NCI-H146 (cell line): ENCODE data around the gene ING4.
"Not testable (repeated sequence)": the region's sequence is repeated elsewhere in the genome, so short reads cannot be mapped to it uniquely, and the experiment has no call there.

ENCODE experiments used
- DNase-seq: peaks from one replicate; lab custom pipeline; 2025; lab: John Stamatoyannopoulos, UW

The ING4 gene

DNA sequence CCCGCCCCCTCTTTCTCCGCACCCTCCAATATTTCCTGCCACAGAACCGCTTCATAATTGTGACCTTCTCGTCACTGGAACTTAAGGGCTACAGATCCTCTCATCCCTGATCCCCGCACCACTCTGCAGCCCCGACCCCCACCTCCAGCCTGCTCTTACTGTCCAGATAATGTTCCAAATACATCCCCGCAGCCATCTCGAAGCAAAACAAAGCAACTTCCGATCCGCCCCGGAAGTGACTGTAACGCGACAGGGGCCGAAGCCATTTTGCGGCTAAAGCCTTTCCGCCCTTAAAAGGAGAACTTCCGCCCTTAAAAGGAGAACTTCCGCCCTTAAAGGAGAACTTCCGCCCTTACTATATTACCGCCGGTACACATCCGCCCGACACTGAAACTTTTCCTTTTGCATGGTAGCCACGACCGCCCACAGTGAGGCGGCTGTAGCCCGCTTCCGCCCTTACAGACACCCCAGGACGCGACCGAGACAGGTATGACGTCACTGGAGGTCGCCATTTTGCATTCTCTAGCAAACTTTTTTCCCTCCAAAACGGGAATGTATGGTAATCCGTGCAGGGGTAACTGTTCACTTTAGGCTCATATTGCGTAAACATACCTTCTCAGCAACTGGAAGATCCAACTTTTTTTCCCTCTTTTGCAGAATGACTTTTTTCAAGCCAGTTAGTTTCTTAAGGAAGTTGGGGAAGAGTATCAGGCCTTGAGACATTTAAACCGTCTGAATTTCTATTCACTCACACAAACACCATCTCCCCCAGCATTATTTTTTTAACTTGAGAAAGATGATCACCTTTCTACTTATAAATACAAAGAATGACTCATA lies at the start of gene ING4:
Gene ING4 (minus strand): TSS at position 214 of the 837 bp plus-strand sequence. CDS start 18 bp downstream, at position 196.
- DNase-seq: peak; percentile 100

DNA sequence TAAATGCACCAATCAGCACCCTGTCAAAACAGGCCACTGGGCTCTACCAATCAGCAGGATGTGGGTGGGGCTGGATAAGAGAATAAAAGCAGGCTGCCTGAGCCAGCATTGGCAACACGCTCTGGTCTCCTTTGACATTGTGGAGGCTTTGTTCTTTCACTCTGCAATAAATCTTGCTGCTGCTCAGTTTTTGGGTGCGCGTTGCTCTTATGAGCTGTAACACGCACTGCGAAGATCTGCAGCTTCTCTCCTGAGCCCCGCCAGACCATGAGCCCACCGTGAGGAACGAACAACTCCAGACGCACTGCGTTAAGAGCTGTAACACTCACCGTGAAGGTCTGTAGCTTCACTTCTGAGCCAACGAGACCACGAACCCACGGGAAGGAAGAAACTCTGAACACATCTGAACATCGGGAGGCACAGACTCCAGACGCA lies 46.1 kb upstream of the ING4 start:
- peak; percentile 18 for DNase-seq

DNA sequence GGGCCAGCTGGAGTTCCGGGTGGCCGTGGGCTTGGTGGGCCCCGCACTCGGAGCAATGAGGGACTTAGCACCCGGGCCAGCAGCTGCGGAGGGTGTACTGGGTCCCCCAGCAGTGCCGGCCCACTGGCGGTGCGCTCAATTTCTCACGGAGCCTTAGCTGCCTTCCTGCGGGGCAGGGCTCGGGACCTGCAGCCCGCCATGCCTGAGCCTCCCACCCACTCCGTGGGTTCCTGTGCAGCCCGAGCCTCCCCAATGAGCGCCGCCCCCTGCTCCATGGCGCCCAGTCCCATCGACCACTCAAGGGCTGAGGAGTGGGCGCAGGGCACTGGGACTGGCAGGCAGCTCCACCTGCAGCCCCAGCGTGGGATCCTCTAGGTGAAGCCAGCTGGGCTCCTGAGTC lies 45.4 kb upstream of the ING4 start:
- not testable (repeated sequence) for DNase-seq

DNA sequence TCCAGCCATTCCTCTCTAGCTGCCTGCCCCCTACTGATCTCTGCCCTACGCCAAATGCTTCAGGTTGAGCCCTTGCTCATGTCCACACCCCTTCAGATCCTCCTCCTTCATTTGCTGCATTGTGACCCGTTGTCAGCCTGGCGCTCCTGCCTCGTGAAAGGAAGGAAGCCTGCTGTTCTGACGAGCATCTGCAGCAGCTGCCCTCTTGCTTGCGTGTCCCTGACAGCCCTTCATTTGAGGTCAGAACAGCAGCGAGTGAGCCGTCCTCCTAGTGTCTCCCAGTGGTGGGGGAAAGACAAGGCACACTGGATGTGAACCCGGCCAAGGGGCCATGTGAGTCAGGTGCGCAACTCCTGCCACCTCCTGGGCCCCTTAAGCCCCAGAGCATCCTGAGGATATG lies 40.7 kb upstream of the ING4 start:
- peak; percentile 92 for DNase-seq

DNA sequence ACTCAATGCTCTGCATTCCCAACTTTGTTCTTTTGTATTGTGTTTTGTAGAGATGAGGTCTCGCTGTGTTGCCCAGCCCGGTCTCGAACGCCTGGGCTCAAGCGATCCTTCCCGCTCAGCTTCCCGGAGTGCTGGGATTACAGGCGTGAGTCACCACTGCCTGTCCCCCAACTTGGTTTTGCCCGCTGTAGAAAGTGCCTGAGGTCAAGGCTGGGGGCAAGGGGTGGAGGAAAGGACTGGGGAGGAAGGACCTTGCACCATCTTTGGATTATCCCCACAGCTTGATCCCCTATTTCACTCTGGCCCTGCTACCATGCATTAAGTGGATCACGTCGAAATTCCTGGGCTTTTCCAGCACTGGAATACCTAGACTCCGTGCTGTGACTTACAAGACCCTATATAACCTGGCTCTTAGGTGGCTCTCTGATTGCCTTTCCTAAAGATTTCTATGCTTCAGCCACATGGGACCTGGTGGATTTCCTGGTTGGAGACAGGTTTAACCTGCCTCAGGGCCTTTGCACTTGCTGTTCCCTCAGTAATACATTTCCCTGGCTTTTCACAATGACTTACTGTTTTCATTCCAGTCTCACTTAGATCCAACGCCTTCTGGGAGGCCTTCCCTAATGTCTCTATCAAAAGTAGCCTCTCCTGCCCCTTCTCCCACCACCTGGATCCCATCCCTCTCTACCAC lies 38.3 kb upstream of the ING4 start:
- no peak for DNase-seq

DNA sequence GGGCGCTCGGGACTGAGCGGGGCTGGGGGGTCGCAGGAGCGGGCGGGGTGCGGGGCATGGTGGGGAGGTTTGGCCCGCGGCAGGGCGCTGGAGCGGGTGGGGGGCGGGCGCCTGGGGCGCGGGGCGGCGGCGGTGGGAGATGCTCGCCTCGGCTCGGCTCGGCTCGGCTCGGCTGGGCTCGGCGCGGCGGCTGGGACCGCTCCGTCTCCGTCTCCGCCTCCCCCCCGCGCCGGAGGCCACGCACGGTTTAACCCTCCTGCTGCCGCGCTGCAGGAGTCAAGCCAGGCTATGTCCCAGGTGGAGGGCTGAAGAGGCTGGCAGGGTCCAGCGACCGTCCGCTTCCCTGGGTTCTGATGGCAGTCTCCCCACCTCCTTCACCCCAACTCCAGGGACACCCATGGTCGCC lies 37.7 kb upstream of the ING4 start, which contains the start of gene PIANP:
Gene PIANP (minus strand): TSS at position 170 of the 406 bp plus-strand sequence. CDS start 2,754 bp downstream, outside the sequence.
- DNase-seq: peak; percentile 79

DNA sequence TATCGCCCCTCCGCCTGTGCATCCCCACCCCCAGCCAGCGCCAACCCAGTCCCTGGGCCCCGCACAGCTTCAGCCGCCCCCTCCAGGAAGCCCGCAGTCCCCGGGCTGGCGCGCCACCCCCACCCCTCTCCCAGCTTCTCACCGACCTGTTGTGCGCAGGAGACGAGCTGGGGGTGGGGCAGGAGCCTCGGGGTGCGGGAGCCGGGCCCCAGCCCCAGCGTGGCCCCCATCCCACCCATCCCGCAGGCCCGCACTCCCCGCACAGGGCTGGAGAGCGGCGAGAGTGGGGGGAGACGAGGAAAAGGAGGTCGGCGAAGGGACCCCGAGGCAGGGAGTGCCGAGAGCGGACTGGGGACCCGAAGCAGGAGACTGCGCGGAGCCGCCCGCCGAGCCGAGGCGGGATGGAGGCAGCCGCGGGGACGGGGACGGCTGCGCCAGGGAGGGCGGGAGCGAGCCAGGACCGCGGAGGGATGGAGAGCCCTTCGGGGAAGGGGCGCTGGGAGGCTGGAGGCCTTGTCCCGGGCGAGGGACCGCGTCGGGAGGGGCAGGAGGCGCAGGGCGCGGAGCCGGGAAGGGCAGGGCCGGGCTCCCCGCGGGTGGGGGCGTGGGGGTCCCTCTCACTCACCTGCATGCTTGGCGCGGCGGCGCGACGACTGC lies 37.2 kb upstream of the ING4 start:
- peak; percentile 64 for DNase-seq

DNA sequence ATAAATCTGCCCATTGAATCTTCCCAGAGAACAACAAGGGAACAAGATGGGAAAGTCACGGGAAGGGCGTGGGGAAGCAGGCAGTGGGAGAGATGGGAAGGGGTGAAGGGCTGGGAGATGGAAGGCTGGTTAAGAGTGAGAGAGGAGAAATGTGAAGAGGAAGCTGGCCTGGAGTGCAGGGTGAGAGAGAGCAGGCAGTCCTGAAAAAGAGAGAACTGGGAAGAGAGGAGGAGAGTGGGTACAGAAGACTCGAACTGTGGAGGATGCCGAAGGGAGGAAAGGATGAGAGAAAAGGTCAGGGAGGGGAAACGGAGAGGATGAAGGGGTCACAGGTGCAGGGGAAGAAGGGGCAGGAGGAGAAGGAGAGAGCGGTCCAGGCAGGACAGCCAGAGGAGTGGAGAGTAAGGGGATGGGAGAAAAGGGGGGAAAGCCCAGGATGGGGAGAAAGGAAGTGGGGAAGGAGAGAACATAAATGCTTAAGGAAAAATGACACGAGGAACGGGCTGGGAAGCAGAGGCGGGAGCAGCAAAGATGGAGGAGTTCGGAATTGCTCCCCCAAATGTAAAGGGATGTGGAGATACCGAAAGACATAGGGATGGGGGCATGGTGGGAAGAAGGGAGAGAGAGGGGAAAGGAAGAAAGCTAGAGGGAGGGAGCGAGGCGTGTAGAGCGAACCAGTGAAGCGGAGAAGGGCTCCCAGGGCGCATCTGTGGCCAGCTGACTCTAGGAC lies 36.5 kb upstream of the ING4 start:
- no peak for DNase-seq

DNA sequence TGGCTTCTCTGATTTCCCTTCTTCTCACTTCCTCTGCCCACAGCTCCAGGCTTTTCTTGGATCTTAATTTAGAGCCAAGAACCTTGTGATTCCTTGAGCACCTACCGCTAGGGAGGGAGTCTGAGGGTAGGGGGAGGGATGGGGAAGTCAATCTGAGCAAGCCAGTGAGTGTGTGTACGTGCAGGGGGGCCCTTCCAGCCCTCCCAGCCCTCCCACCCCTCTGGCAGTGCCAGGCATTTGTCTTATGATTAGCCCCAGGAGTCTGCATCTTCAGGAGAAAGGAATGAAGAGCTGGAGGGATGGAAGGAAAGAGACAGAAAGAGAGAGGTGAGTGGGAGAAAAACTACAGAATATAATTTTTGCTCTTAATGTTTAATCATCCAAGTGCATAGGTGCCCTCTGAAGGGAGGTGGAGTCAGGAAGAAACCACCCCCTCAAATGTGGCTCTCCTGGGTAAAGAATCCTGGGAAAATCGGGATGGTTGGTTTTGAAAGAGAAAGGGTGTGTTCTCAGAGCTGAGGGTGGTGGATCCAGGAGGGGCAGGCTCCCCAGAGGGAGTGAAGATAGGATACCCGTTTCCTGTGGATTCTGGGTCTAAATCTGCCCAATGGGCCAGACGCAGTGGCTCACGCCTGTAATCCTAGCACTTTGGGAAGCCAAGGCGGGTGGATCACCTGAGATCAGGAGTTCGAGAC lies 35.6 kb upstream of the ING4 start:
- no peak for DNase-seq

DNA sequence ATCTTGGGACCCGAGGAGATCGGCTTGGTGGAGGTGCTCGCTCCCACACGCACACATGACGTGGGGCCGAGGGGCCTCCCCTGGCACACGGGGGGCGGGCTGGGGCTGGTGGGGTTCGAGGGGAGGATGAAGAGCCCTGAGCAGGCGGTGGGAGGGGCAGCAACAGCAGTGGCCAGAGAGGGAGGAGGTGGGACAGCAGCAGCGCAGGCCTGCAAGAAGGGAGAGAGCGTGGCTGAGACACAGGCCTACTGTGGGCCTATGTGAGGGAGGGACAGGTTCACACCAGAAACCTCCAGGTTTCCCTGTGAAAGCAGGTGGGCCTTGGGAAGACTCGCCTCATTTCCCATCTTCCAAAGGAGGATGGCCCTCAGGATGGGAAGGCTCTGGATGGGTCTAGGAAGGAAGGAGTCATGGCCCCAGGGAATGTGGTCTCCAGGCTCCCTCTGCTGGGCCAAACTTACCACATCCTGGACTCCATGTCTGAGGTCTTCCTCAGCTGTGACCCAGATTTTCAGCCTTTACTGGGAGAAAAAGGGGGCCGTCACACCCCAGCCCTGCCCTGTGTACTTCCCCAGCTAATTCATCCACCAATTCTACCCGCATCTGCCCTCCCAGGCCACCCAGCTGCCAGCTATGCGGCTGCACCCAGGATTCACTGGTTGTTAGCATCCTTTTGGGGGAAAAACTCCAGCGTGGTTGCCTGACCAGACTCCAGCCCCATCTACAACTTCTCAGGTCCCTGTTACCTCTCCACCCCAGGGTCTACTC lies 34.8 kb upstream of the ING4 start:
- peak; percentile 50 for DNase-seq

DNA sequence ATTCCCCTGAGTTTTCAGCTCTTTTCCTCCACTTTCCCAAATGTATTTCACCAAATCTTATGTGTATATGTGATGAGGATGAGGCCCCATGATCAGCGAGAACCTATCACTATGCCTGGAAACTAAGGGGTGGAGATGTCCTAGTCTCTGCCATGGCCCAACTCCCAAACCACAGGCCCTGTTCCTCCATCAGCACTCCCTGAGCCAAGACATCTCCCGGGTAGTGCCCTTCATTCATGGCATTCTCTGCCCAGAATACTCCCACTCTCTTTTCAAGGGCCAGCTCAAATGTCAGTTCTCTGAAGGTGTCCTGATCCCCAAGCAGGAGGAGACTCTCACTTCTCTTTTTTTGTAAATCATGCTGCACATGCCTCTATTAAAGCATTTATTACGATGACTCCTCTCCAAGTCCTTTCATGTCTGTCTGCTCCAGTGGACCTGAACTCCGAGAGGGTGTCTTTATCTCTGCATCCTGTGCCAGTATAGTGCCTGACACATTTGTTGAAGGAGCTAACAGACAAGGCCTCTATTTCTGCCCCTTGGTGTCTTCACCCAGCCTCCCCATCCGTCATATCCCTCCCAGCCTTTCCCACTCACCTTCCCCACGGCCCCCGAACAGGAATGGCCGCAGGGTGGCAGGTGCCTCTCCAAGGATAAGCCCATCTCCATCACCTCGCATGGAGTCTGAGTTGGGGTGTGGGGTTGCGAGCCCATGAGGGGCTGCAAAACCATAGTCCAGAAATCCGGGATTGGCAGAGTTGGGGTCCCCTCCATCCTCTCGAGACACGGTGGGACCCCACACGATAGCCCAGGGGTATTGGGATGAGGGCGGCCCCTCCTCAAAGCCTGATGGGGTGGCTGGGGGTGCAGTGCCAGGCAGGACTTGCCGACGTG lies 34.0 kb upstream of the ING4 start:
- no peak for DNase-seq

DNA sequence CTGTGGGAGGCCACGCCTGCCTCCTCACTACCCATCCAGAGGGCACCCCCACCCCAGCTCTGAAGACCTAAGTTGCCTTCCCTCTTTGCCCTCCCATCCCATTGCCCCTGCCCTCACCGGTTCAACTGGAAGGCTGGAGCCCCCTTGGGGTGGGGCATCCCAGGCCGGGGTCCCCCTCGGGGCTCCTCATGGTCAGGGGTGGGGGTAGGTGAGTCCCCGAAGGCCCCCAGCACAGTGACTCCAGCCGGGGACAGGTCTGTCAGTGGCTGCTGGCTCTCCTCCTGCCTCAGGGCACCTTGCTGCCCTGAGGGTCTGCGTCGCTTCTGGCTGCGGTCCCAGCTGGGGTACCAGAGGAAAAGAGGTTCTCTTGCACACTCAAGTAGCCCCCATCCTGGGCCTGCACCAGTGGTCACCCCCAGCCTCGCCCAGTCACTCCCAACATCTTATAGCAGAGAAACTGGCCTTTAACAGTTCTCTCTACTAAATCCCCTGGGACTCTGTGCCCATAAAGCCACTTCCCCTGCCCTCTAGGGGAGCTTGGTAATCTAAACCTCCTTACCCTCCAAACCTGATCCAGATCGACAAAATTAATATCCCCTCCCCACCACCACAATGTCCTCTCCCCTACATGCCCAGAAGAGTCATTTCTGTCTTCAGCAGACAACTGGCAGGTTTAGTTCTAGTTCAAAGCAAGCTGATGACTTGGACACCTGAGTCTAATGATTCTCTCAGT lies 32.6 kb upstream of the ING4 start:
- DNase-seq: no peak

DNA sequence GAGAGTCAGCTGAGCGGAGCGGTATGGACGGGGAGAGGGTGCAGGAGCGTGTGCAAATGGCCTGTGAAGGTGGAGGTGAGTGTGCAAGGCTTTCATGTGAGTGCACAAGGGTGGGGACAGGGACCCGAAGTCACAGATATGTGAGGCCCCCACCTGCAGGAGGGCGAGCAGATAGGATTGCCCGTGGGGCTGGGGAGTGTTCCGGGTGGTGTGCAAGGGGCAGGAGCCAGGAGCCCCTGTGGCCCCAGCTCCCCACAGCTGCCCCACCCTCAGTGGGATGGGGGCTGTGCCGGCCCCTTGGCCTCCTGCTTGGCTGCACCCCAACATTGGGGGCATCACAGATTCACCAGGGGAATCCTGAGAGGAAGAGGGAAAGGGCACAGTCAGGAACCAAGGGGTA lies 31.8 kb upstream of the ING4 start:
- no peak for DNase-seq

DNA sequence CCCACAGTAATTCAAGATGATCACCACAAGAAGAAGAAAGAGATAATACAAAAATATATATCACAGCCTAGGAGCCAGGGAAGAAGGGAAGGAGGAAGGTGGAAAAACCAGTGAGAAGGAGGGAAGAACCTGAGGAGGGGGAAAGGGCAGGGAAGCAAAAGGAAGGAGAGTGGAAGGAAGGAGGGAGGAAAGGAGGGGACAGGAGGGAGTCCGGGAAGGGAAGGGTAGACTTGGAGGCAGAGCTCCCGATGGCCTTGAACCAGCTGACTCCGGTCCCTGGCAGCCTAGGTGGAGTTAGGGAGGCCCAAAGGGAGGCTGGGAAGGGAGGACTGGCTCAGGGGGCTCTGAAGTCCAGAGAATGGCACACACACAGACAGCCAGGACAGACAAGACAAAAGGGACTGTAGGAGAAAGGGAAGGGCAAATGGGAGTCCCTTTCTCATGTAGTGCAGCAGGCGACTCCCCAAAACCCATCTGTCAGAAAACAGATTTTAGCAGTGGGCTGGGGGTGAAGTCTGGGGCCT lies 31.0 kb upstream of the ING4 start:
- no peak for DNase-seq

DNA sequence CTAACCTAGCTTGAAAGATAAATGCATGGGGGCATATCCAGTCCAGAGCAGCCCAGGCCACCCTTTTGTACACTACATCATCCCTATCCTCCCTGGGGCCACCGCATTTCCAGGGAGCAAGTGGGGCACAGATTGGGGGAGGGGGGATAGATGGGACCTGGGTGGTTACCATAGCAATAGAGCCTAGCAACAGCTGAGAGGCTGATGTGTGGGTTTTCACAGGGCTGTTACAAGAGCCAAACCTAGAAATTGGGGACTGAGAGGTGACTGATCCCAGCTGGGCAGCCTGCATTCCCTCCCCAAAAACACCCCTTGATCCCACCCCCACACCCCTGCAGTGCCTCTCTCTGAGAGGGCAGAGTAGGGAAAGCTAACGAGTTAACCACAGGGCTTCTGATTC lies 30.0 kb upstream of the ING4 start:
- no peak for DNase-seq

DNA sequence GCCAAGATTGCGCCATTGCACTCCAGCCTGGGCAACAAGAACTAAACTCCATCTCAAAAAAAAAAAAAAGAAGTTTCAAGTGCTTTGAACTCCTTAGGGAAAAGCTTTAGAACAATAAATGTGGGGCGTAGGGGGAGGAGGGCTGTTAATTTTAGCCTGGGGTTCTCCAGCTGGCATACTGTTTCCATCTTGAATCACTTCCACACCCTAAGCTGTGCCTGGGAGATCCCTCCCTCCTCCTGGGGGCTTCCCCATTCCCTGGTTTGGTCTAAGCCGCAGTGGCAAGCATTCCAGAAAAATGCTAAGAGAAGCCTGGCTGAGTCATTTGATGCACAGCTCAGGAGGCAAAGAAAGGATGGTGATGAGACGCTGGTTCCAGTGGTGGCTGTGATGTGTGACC lies 28.6 kb upstream of the ING4 start:
- no peak for DNase-seq

DNA sequence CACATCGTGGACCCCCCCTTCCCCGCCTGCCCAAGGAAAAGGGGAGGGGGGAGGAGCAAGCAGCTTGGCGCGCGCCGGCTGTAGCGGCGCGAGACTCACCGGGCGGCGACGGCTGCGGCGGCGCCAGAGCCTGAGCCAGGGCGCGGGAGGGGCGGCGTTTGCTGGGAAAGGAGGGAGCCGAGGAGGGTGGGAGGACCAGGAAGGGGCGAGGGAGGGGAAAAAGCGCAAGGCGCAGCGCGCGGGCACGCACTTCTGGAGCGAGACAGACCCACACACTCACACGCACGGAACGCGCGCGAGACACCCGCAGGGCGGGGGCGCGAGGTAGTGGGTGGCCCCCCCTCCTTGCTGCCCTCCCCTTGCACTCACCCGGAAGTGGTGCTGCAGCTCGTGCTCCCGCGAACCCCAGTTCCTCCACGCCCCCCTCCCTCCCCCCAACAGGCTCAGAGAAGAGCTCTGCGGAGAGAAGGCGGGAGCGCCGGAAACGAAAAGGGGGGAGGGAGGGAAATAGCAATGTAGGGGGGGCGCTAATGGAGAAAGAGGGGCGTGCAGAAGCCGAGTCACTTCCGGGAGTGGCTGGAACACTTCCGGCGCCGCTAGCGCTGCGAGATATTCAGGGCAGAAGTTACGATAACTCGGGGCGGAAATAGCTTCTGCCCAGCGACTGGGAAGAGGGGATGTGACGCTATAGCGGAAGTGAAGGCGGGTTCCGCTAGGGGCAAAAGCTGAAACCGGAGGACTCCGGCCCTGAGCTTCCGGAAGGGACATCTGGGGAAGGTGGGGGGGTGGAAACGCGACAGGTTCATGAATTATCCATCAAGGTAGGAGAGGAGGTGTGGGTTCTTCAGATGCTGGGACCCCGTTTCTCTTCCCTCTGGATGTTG lies 26.3 kb upstream of the ING4 start, which contains the start of gene ZNF384:
Gene ZNF384 (minus strand): TSS at position 377 of the 884 bp plus-strand sequence. CDS start 9,855 bp downstream, outside the sequence.
- DNase-seq: peak; percentile 100
